Cardiac septum (tissue), 1 donor: Measurements from ENCODE around the gene KCNJ14. TPM values are rescaled to one million over a fixed set of nuclear protein-coding genes. Genes with fewer than 3 reads are reported as not detected.
A peak's percentile ranks its signal among the peaks of the same experiment; 100 is the strongest.

Experiments
- DNase-seq: peaks from one replicate; pipeline ENCODE4 v3.0.0-alpha.2; 2020; ENCODE audit warnings: low spot score
- intact Hi-C: fragments of 100-400 bp; cut with DNase I; formaldehyde crosslinking; loops from one replicate; pipeline ENCODE4 v1.14.0; 2022
- long read RNA-seq: library from polyadenylated mRNA; unstranded; transcript quantifications from one replicate; pipeline ENCODE4 v2.0.0, GENCODE V29; 2021
- total RNA-seq: library from RNA; stranded (reverse); fragmentation: NEBNext Ultra II Directional; extraction: Animal tissue kit (Norgen Biotek cat#: 25700); gene quantifications from one replicate; pipeline ENCODE4 v1.2.1, GENCODE V29; 2021
- donor health status: DM: no; HTN: no; CAD: no.

KCNJ14 gene
- total RNA-seq, result 0.32 TPM
- long read RNA-seq, partial matches to known transcripts, result 0 of 1 reads
- long read RNA-seq, other reads (novel, unspliced or antisense), result 1 of 1 reads

GRCh38 chr19:48455171-48455907 lies at the start of gene KCNJ14:
KCNJ14 (plus strand) TSS chr19:48455574; CDS start chr19:48461725, 6,151 bp downstream.
- DNase-seq, result no peak
- intact Hi-C loops, result no loop called here

DNA sequence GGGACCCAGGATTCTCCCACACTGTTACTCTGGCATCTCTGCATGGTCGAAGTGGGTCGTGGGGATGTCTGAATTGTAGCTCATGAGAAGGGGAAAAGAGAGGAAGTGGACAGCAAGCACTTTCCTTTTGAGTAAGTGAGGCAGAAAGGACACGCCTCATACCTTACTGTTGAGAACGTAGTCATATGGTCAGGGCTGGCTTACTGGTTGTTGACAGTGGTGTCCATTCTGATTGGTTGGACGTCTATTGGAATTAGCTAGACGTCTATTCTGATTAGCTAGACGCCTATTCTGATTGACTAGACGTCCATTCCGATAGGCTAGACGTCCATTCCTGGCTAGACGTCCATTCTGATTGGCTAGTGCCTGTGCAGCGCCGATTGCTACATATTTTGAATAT lies 49.5 kb upstream of the KCNJ14 start:
- intact Hi-C loops, result no loop called here

DNA sequence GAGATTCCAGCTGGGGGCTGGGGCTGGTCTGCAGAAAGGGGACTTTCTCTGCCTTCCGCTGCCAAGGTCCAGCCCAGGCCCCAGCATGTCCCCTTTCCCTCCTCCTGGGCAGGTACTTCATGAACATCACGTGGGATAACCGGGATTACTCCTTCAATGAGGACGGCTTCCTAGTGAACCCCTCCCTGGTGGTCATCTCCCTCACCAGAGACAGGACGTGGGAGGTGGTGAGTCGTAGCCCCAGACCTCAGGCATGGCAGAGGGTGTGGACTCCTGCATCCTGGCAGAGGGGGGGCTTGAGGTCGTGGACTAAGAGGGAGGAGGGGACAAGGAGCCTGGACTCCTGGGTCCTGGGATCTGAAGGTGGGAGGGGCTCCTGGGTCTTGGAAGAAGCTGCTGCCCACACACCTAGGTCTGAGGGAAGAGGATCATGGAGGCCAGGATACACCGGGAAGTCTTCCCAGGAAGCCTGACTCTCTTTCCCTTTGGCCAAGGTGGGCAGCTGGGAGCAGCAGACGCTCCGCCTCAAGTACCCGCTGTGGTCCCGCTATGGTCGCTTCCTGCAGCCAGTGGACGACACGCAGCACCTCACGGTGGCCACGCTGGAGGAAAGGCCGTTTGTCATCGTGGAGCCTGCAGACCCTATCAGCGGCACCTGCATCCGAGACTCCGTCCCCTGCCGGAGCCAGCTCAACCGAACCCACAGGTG lies 41.3 kb upstream of the KCNJ14 start:
- intact Hi-C loops, result no loop called here
- no peak for DNase-seq

More for the DNA sequence above, 49.5 kb upstream of the KCNJ14 start:
- no peak for DNase-seq

GRCh38 chr19:48415395-48415794 lies 40.0 kb upstream of the KCNJ14 start:
- peak; percentile 86 for DNase-seq
- intact Hi-C loops, result no loop called here

DNA sequence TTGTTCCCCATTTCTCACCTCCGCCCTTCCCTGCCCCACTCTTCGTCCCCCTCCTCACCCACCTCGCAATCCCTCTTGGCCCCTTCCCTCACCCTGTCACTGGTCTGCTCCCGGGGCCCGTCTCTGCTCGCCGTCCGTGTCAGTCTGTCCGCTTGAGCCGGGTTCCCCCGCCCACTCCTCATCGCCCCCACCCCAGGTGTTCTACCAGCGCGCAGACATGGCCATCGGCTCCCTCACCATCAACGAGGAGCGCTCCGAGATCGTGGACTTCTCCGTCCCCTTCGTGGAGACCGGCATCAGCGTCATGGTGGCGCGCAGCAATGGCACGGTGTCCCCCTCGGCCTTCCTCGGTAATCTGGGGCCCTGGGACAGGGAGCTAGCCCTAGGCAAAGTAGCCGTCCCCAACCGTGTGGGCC lies 39.6 kb upstream of the KCNJ14 start:
- intact Hi-C loops, result no loop called here
- DNase-seq, result no peak

GRCh38 chr19:48417421-48417820 lies 38.0 kb upstream of the KCNJ14 start:
- intact Hi-C loops, result no loop called here
- no peak for DNase-seq

- intact Hi-C loops, result no loop called here
- DNase-seq, result no peak
Observed at GRCh38 chr19:48418317-48419064, 36.9 kb upstream of the KCNJ14 start.

DNA sequence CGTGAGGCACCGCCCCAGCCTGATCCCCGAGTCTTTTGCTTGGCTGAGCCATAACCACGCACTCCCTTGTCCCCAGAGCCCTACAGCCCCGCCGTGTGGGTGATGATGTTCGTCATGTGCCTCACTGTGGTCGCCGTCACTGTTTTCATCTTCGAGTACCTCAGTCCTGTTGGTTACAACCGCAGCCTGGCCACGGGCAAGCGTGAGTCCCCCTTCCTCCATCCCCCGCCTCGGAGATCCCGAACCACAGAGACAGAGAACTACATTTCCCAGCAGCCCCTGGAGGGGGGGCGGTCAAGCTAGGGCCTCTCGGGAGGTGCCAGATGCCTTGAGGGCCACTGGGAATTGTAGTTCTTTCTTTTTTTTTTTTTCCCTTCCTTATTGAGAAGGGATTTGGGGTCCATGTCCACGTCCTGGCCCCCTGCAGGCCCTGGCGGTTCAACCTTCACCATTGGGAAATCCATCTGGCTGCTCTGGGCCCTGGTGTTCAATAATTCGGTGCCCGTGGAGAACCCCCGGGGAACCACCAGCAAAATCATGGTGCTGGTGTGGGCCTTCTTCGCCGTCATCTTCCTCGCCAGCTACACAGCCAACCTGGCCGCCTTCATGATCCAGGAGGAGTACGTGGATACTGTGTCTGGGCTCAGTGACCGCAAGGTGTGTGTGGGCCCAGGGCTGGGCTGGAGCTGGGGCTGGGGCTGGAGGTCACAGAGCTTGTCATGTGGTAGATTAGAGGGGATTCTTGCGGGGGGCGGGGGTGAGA lies 36.0 kb upstream of the KCNJ14 start:
- intact Hi-C loops, result no loop called here
- no peak for DNase-seq

DNA sequence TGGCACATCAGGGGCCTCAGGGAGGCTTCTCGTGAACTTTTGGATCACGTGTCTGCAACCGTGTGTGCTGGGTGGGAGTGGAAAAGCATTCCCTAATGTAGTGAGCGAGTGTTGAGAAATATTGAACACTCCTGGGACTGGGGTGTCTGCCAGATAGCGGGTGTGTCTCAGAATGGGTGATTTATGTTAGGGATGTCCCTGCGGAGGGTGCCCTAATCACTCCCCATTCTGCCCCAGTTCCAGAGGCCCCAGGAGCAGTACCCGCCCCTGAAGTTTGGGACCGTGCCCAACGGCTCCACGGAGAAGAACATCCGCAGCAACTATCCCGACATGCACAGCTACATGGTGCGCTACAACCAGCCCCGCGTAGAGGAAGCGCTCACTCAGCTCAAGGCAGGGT lies 33.8 kb upstream of the KCNJ14 start:
- intact Hi-C loops, result no loop called here
- DNase-seq, result no peak

- intact Hi-C loops, result no loop called here
- DNase-seq, result no peak
Observed at GRCh38 chr19:48424694-48425219, 30.6 kb upstream of the KCNJ14 start.

GRCh38 chr19:48428670-48429069 lies 26.7 kb upstream of the KCNJ14 start:
- no peak for DNase-seq
- intact Hi-C loops, result no loop called here

GRCh38 chr19:48433337-48433736 lies 22.0 kb upstream of the KCNJ14 start:
- no peak for DNase-seq
- intact Hi-C loops, result no loop called here

- intact Hi-C loops, result no loop called here
- no peak for DNase-seq
Observed at GRCh38 chr19:48436586-48436985, 18.8 kb upstream of the KCNJ14 start.

DNA sequence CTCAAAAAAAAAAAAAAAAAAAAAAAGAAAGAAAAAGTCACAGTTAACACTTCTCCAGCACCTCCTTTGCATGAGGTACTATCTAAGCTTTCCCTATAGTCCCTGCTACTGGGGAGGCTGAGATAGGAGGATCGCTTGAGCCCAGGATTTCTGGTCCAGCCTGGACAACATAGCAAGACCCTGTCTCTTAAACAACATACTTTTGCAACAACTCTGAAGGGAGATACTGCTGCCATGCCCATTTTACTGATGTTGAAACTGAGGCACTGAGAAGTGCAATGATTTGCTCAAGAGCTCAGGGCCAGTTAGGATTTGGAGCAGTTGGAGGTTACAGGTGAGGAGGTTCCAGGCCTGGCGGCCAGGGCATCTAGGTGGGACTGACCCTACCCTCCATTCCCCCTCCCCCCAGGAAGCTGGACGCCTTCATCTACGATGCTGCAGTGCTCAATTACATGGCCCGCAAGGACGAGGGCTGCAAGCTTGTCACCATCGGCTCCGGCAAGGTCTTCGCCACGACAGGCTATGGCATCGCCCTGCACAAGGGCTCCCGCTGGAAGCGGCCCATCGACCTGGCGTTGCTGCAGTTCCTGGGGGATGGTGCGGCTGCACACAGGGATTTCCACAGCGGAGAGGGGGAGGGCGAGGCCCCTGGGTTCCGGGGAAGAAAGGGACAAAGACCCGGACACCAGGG lies 13.9 kb upstream of the KCNJ14 start:
- intact Hi-C loops, result loop anchor here (10.0 kb wide), 1 partner anchor 77 kb away; the partner anchor contains the start of genes SYNGR4 and TMEM143
- no peak for DNase-seq

DNA sequence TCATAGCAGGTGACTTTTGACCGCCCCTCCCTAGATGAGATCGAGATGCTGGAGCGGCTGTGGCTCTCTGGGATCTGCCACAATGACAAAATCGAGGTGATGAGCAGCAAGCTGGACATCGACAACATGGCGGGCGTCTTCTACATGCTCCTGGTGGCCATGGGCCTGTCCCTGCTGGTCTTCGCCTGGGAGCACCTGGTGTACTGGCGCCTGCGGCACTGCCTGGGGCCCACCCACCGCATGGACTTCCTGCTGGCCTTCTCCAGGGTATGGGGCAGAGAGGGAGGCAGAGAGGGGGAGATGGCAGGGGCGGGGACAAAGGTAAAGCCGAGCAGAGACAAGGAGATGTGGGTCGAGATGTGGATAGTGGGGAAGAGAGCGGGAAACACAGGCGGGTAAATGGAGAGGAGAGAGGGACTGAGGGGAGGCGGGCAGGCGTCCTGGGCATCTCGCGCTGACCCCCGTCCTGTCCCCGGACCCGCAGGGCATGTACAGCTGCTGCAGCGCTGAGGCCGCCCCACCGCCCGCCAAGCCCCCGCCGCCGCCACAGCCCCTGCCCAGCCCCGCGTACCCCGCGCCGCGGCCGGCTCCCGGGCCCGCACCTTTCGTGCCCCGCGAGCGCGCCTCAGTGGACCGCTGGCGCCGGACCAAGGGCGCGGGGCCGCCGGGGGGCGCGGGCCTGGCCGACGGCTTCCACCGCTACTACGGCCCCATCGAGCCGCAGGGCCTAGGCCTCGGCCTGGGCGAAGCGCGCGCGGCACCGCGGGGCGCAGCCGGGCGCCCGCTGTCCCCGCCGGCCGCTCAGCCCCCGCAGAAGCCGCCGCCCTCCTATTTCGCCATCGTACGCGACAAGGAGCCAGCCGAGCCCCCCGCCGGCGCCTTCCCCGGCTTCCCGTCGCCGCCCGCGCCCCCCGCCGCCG lies 13.0 kb upstream of the KCNJ14 start:
- DNase-seq, result no peak
- intact Hi-C loops, result loop anchor here (10.0 kb wide), 1 partner anchor 78 kb away; the partner anchor contains the start of genes SYNGR4 and TMEM143

DNA sequence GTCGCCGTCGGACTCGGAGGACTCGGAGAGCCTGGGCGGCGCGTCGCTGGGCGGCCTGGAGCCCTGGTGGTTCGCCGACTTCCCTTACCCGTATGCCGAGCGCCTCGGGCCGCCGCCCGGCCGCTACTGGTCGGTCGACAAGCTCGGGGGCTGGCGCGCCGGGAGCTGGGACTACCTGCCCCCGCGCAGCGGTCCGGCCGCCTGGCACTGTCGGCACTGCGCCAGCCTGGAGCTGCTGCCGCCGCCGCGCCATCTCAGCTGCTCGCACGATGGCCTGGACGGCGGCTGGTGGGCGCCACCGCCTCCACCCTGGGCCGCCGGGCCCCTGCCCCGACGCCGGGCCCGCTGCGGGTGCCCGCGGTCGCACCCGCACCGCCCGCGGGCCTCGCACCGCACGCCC lies 12.1 kb upstream of the KCNJ14 start:
- intact Hi-C loops, result loop anchor here (10.0 kb wide), 1 partner anchor 78 kb away; the partner anchor contains the start of genes SYNGR4 and TMEM143
- no peak for DNase-seq

- intact Hi-C loops, result loop anchor here (10.0 kb wide), 1 partner anchor 79 kb away; the partner anchor contains the start of genes SYNGR4 and TMEM143
- DNase-seq, result no peak
Observed at GRCh38 chr19:48443731-48444128, 11.6 kb upstream of the KCNJ14 start.
